Activated naive CD8-positive, alpha-beta T cell treated with anti-CD3 and anti-CD28 coated beads, Interleukin-2, amount 10 ng/mL, durations not matched to agents 7 days and 5 days (primary cell): ENCODE data around the gene KDM3B. TPM values are rescaled to one million over a fixed set of nuclear protein-coding genes. Genes with fewer than 3 reads are reported as not detected.
A peak's percentile ranks its signal among the peaks of the same experiment; 100 is the strongest.
"Not testable (repeated sequence)": the region's sequence is repeated elsewhere in the genome, so short reads cannot be mapped to it uniquely, and the experiment has no call there.

ENCODE experiments used
- ATAC-seq: fragments of 150-1000 bp; cut with Tn5 transposase; one replicate; pipeline ENCODE4 v1.10.0; 2021; ENCODE audit warnings: low read depth, moderate library complexity
- POLR2A ChIA-PET: fragments of 350-600 bp; sonication (Branson Sonifier 250); formaldehyde crosslinking; loops from one replicate; lab custom pipeline; 2021; ENCODE audit warnings: antibody characterized with exemption; lab: Charles Lee
- DNase-seq: peaks from one replicate; pipeline ENCODE4 v3.0.0; 2021
- H3K27ac Mint-ChIP-seq: one replicate; pipeline ENCODE4 v1.8.0; 2022; ENCODE audit warnings: mild to moderate bottlenecking, mixed read lengths
- H3K27me3 Mint-ChIP-seq: one replicate; pipeline ENCODE4 v1.8.0; 2022; ENCODE audit warnings: mild to moderate bottlenecking, moderate library complexity, mixed read lengths
- H3K36me3 Mint-ChIP-seq: one replicate; pipeline ENCODE4 v1.8.0; 2021; ENCODE audit warnings: mild to moderate bottlenecking, mixed read lengths
- H3K4me1 Mint-ChIP-seq: one replicate; pipeline ENCODE4 v1.8.0; 2021; ENCODE audit warnings: mixed read lengths
- H3K4me3 Mint-ChIP-seq: one replicate; pipeline ENCODE4 v1.8.0; 2022; ENCODE audit warnings: mild to moderate bottlenecking, moderate library complexity, mixed read lengths
- H3K9me3 Mint-ChIP-seq: one replicate; pipeline ENCODE4 v1.8.0; 2021; ENCODE audit warnings: mixed read lengths
- total RNA-seq, 2 experiments: library from RNA; stranded (reverse); gene quantifications; one replicate each; pipeline ENCODE4 v1.2.3, GENCODE V29; 2021

The KDM3B gene
- total RNA-seq: 10 to 100 TPM; 63.0 to 70.8 TPM

- H3K27me3 Mint-ChIP-seq: no peaks in the 10 kb centered on the region
- H3K4me3 Mint-ChIP-seq: peak within 1 kb of the TSS; percentile 93
- H3K9me3 Mint-ChIP-seq: peaks cover 8% of the 10 kb centered on the region
- POLR2A ChIA-PET: interaction anchor here (0.9 to 8.1 kb wide), 5 partner anchors 12 to 172 kb away, joined by 3 to 132 read pairs (median 3); partner anchors contain the start of genes CDC25C, EGR1 and FAM53C
- H3K36me3 Mint-ChIP-seq: peaks cover 16% of the 10 kb centered on the region
- ATAC-seq (peak; percentile 74), DNase-seq (peak; percentile 99)
- H3K4me1 Mint-ChIP-seq: peaks cover 36% of the 10 kb centered on the region
- H3K27ac Mint-ChIP-seq: peak within 1 kb of the TSS; percentile 89
These were observed at the start of gene KDM3B for GRCh38 chr5:138352071-138352721. Gene KDM3B (plus strand): TSS chr5:138352685. CDS start chr5:138352796, 111 bp downstream.

GRCh38 chr5:138303372-138303771 lies 49.1 kb upstream of the KDM3B start:
- H3K9me3 Mint-ChIP-seq: no peaks in the 10 kb centered on the region
- DNase-seq: no peak
- H3K27me3 Mint-ChIP-seq: no peaks in the 10 kb centered on the region
- H3K27ac Mint-ChIP-seq: no peak overlapping the region
- POLR2A ChIA-PET: interaction anchor here (0.6 kb wide), 1 partner anchor 136 kb away, joined by 3 read pairs; no protein-coding TSS in a partner anchor
- ATAC-seq: no peak
- peaks cover 23% of the 10 kb centered on the region for H3K36me3 Mint-ChIP-seq
- no peaks in the 10 kb centered on the region for H3K4me1 Mint-ChIP-seq
- H3K4me3 Mint-ChIP-seq: no peak overlapping the region

- no peak overlapping the region for H3K27ac Mint-ChIP-seq
- no peaks in the 10 kb centered on the region for H3K9me3 Mint-ChIP-seq
- no peaks in the 10 kb centered on the region for H3K4me1 Mint-ChIP-seq
- H3K4me3 Mint-ChIP-seq: no peak overlapping the region
- no peak for DNase-seq
- POLR2A ChIA-PET: no interaction called here
- no peaks in the 10 kb centered on the region for H3K27me3 Mint-ChIP-seq
- no peak for ATAC-seq
- peaks cover 22% of the 10 kb centered on the region for H3K36me3 Mint-ChIP-seq
These were observed 46.7 kb upstream of the KDM3B start for GRCh38 chr5:138305797-138306196.

GRCh38 chr5:138315751-138316278 lies 36.7 kb upstream of the KDM3B start:
- POLR2A ChIA-PET: interaction anchor here (1.7 kb wide), 1 partner anchor 16 kb away, joined by 4 read pairs; the partner anchor contains the start of gene CDC25C
- H3K4me1 Mint-ChIP-seq: no peaks in the 10 kb centered on the region
- H3K27ac Mint-ChIP-seq: no peak overlapping the region
- ATAC-seq (no peak), DNase-seq (no peak)
- H3K27me3 Mint-ChIP-seq: no peaks in the 10 kb centered on the region
- H3K36me3 Mint-ChIP-seq: peaks cover 35% of the 10 kb centered on the region
- no peak overlapping the region for H3K4me3 Mint-ChIP-seq
- H3K9me3 Mint-ChIP-seq: no peaks in the 10 kb centered on the region

- DNase-seq (no peak), ATAC-seq (no peak)
- Mint-ChIP-seq H3K36me3 (peaks cover 38% of the 10 kb centered on the region), H3K4me3 (no peak overlapping the region), H3K27ac (no peak overlapping the region), H3K4me1 (no peaks in the 10 kb centered on the region), H3K9me3 (no peaks in the 10 kb centered on the region), H3K27me3 (no peaks in the 10 kb centered on the region)
- POLR2A ChIA-PET: interaction anchor here (0.8 to 1.7 kb wide), 2 partner anchors 15 to 21 kb away, joined by 4 to 6 read pairs; partner anchors contain the start of gene CDC25C
These were observed 36.1 kb upstream of the KDM3B start for GRCh38 chr5:138316355-138316754.

- H3K9me3 Mint-ChIP-seq, H3K4me1 Mint-ChIP-seq, DNase-seq, H3K4me3 Mint-ChIP-seq, ATAC-seq, H3K27me3 Mint-ChIP-seq, H3K27ac Mint-ChIP-seq: not testable (repeated sequence)
- POLR2A ChIA-PET: interaction anchor here (0.6 kb wide), 1 partner anchor 27 kb away, joined by 3 read pairs; no protein-coding TSS in a partner anchor
- H3K36me3 Mint-ChIP-seq: peaks cover 30% of the 10 kb centered on the region
These were observed 34.3 kb upstream of the KDM3B start for GRCh38 chr5:138318211-138318610.

GRCh38 chr5:138330813-138331448 lies 21.6 kb upstream of the KDM3B start:
- H3K27ac Mint-ChIP-seq: peak overlapping the region; percentile 92
- peaks cover 5% of the 10 kb centered on the region for H3K36me3 Mint-ChIP-seq
- peak overlapping the region; percentile 87 for H3K4me3 Mint-ChIP-seq
- peaks cover 20% of the 10 kb centered on the region for H3K4me1 Mint-ChIP-seq
- no peaks in the 10 kb centered on the region for H3K9me3 Mint-ChIP-seq
- peaks cover 2% of the 10 kb centered on the region for H3K27me3 Mint-ChIP-seq
- ATAC-seq (no peak), DNase-seq (no peak)
- POLR2A ChIA-PET: interaction anchor here (0.5 to 3.3 kb wide), 6 partner anchors 16 to 153 kb away, joined by 3 to 58 read pairs (median 4); partner anchors contain the start of genes CDC23, KDM3B and KIF20A

GRCh38 chr5:138331449-138332368 lies 20.8 kb upstream of the KDM3B start, which contains the start of gene CDC25C:
Gene CDC25C (minus strand): TSS chr5:138331804. CDS start chr5:138331180, 624 bp downstream.
- POLR2A ChIA-PET: interaction anchor here (0.5 to 3.3 kb wide), 12 partner anchors 10 to 212 kb away, joined by 3 to 58 read pairs (median 4); partner anchors contain the start of genes BRD8, CDC23, EGR1 and ETF1
- H3K4me1 Mint-ChIP-seq: peaks cover 20% of the 10 kb centered on the region
- H3K9me3 Mint-ChIP-seq: no peaks in the 10 kb centered on the region

GRCh38 chr5:138334867-138335447 lies 17.5 kb upstream of the KDM3B start:
- Mint-ChIP-seq H3K36me3 (peaks cover 3% of the 10 kb centered on the region), H3K4me1 (peaks cover 29% of the 10 kb centered on the region), H3K27me3 (peaks cover 2% of the 10 kb centered on the region), H3K4me3 (no peak overlapping the region), H3K27ac (no peak overlapping the region), H3K9me3 (no peaks in the 10 kb centered on the region)
- POLR2A ChIA-PET: no interaction called here
- ATAC-seq: no peak
- DNase-seq: no peak

More at GRCh38 chr5:138331449-138332368, 20.8 kb upstream of the KDM3B start, which contains the start of gene CDC25C:
- peak; percentile 92 for DNase-seq
- peak; percentile 100 for ATAC-seq
- peak within 1 kb of the TSS; percentile 87 for H3K4me3 Mint-ChIP-seq
- H3K27ac Mint-ChIP-seq: peak within 1 kb of the TSS; percentile 92
- peaks cover 5% of the 10 kb centered on the region for H3K36me3 Mint-ChIP-seq
- peaks cover 2% of the 10 kb centered on the region for H3K27me3 Mint-ChIP-seq

- DNase-seq (no peak), ATAC-seq (peak; percentile 9)
- Mint-ChIP-seq H3K4me3 (peak overlapping the region; percentile 90), H3K4me1 (peaks cover 27% of the 10 kb centered on the region), H3K27ac (peak overlapping the region; percentile 98), H3K36me3 (peaks cover 7% of the 10 kb centered on the region), H3K27me3 (peaks cover 2% of the 10 kb centered on the region), H3K9me3 (no peaks in the 10 kb centered on the region)
- POLR2A ChIA-PET: interaction anchor here (0.7 to 6.7 kb wide), 8 partner anchors 9 to 303 kb away, joined by 3 to 132 read pairs (median 6); partner anchors contain the start of genes BRD8, CDC23, EGR1 and ETF1
These were observed 15.4 kb upstream of the KDM3B start for GRCh38 chr5:138336952-138337684.

- H3K36me3 Mint-ChIP-seq: peaks cover 7% of the 10 kb centered on the region
- H3K27me3 Mint-ChIP-seq: peaks cover 2% of the 10 kb centered on the region
- peak within 1 kb of the TSS; percentile 98 for H3K27ac Mint-ChIP-seq
- peak within 1 kb of the TSS; percentile 90 for H3K4me3 Mint-ChIP-seq
- H3K9me3 Mint-ChIP-seq: no peaks in the 10 kb centered on the region
- peaks cover 26% of the 10 kb centered on the region for H3K4me1 Mint-ChIP-seq
- POLR2A ChIA-PET: interaction anchor here (0.6 to 6.7 kb wide), 14 partner anchors 8 to 304 kb away, joined by 3 to 132 read pairs (median 4); partner anchors contain the start of genes BRD8, CDC23, EGR1 and ETF1
- DNase-seq: peak; percentile 97
- ATAC-seq: peak; percentile 88
These were observed 14.6 kb upstream of the KDM3B start, which contains the start of gene FAM53C for GRCh38 chr5:138337685-138338410. Gene FAM53C (plus strand): TSS chr5:138338266. CDS start chr5:138341336, 3,070 bp downstream.
